WTC11 (cell line): ENCODE measurements around the gene YKT6. TPM values are rescaled to one million over a fixed set of nuclear protein-coding genes. Genes with fewer than 3 reads are reported as not detected.
A peak's percentile ranks its signal among the peaks of the same experiment; 100 is the strongest.

Source experiments
- ATAC-seq: fragments of 200-7000 bp; cut with Tn5 transposase; 2 replicates; pipeline ENCODE4 v1.10.0; 2021; ENCODE audit warnings: mild to moderate bottlenecking, moderate library complexity
- CTCF ChIA-PET: fragments of 300-600 bp; sonication (Branson Sonifier 250); formaldehyde crosslinking; loops from one replicate; lab custom pipeline; 2021; ENCODE audit warnings: antibody characterized with exemption; lab: Charles Lee
- POLR2A ChIA-PET: fragments of 350-600 bp; sonication (Branson Sonifier 250); formaldehyde crosslinking; loops from one replicate; lab custom pipeline; 2021; ENCODE audit warnings: antibody characterized with exemption; lab: Charles Lee
- DNase-seq: peaks from one replicate; pipeline ENCODE4 v3.0.0; 2021; ENCODE audit warnings: low spot score
- H3K27ac Mint-ChIP-seq: 2 replicates; pipeline ENCODE4 v1.8.0; 2021; ENCODE audit warnings: mixed read lengths
- H3K27me3 Mint-ChIP-seq: 2 replicates; pipeline ENCODE4 v1.8.0; 2021; ENCODE audit warnings: low read depth, mild to moderate bottlenecking, moderate library complexity, mixed read lengths
- H3K36me3 Mint-ChIP-seq: 2 replicates; pipeline ENCODE4 v1.8.0; 2021; ENCODE audit warnings: mixed read lengths
- H3K4me1 Mint-ChIP-seq: 2 replicates; pipeline ENCODE4 v1.8.0; 2022; ENCODE audit warnings: mixed read lengths
- H3K4me3 Mint-ChIP-seq: 2 replicates; pipeline ENCODE4 v1.8.0; 2021; ENCODE audit warnings: mild to moderate bottlenecking, moderate library complexity, mixed read lengths
- H3K9me3 Mint-ChIP-seq: 2 replicates; pipeline ENCODE4 v1.8.0; 2021; ENCODE audit warnings: mixed read lengths
- ARID4B ChIP-seq: sonication (generic); formaldehyde crosslinking; IDR thresholded peaks from 2 replicates; pipeline ENCODE4 v1.8.0; 2023; ENCODE audit warnings: missing genetic modification reagents, mild to moderate bottlenecking, borderline replicate concordance
- CBFB ChIP-seq: sonication (generic); formaldehyde crosslinking; IDR thresholded peaks from 2 replicates; pipeline ENCODE4 v1.8.1; 2022; ENCODE audit warnings: mild to moderate bottlenecking, low read depth, missing genetic modification reagents
- CREB1 ChIP-seq: sonication (generic); formaldehyde crosslinking; IDR thresholded peaks from 2 replicates; pipeline ENCODE4 v1.8.0; 2023; ENCODE audit warnings: mild to moderate bottlenecking, missing genetic modification reagents
- CREM ChIP-seq: sonication (generic); formaldehyde crosslinking; IDR thresholded peaks from 2 replicates; pipeline ENCODE4 v1.8.1; 2022; ENCODE audit warnings: mild to moderate bottlenecking, missing genetic modification reagents, moderate library complexity
- CTCF ChIP-seq: fragments of 200-600 bp; IDR thresholded peaks from 2 replicates; pipeline ENCODE4 v1.8.0; 2022; ENCODE audit warnings: antibody characterized with exemption
- ELF4 ChIP-seq: sonication (generic); formaldehyde crosslinking; IDR thresholded peaks from 2 replicates; pipeline ENCODE4 v1.8.1; 2022; ENCODE audit warnings: low read depth, mild to moderate bottlenecking, moderate library complexity, missing genetic modification reagents
- FOXJ3 ChIP-seq: sonication (generic); formaldehyde crosslinking; IDR thresholded peaks from 2 replicates; pipeline ENCODE4 v1.9.0; 2021; ENCODE audit warnings: missing genetic modification reagents, mild to moderate bottlenecking, borderline replicate concordance
- FOXK1 ChIP-seq: sonication (generic); formaldehyde crosslinking; IDR thresholded peaks from 2 replicates; pipeline ENCODE4 v1.8.0; 2022; ENCODE audit warnings: mild to moderate bottlenecking, moderate library complexity, missing genetic modification reagents
- IRF1 ChIP-seq: sonication (generic); formaldehyde crosslinking; IDR thresholded peaks from 2 replicates; pipeline ENCODE4 v1.8.0; 2023; ENCODE audit warnings: missing genetic modification reagents
- JUN ChIP-seq: sonication (generic); formaldehyde crosslinking; IDR thresholded peaks from 2 replicates; pipeline ENCODE4 v1.8.0; 2023; ENCODE audit warnings: mild to moderate bottlenecking, missing genetic modification reagents
- KAT7 ChIP-seq: sonication (generic); formaldehyde crosslinking; IDR thresholded peaks from 2 replicates; pipeline ENCODE4 v1.8.1; 2023; ENCODE audit warnings: missing genetic modification reagents, mild to moderate bottlenecking, borderline replicate concordance
- NR3C1 ChIP-seq: sonication (generic); formaldehyde crosslinking; conservative IDR thresholded peaks from 2 replicates; pipeline ENCODE4 v1.8.1; 2023; ENCODE audit warnings: low read depth, mild to moderate bottlenecking, missing genetic modification reagents
- SMAD4 ChIP-seq: sonication (generic); formaldehyde crosslinking; IDR thresholded peaks from 2 replicates; pipeline ENCODE4 v1.8.0; 2022; ENCODE audit warnings: mild to moderate bottlenecking, missing genetic modification reagents
- SP1 ChIP-seq: sonication (generic); formaldehyde crosslinking; conservative IDR thresholded peaks from 2 replicates; pipeline ENCODE4 v1.8.1; 2022; ENCODE audit warnings: missing genetic modification reagents
- TCF7 ChIP-seq: sonication (generic); formaldehyde crosslinking; IDR thresholded peaks from 2 replicates; pipeline ENCODE4 v1.8.0; 2022; ENCODE audit warnings: mild to moderate bottlenecking, low read depth, missing genetic modification reagents, moderate library complexity
- TEAD1 ChIP-seq: sonication (generic); formaldehyde crosslinking; IDR thresholded peaks from 2 replicates; pipeline ENCODE4 v1.8.0; 2022; ENCODE audit warnings: mild to moderate bottlenecking, missing genetic modification reagents
- ZBTB21 ChIP-seq: sonication (generic); formaldehyde crosslinking; IDR thresholded peaks from 2 replicates; pipeline ENCODE4 v1.8.1; 2023; ENCODE audit warnings: mild to moderate bottlenecking, missing genetic modification reagents, borderline replicate concordance
- ZNF281 ChIP-seq: sonication (generic); formaldehyde crosslinking; IDR thresholded peaks from 2 replicates; pipeline ENCODE4 v1.8.0; 2023; ENCODE audit warnings: mild to moderate bottlenecking, missing genetic modification reagents
- ZNF423 ChIP-seq: fragments of 250-450 bp; sonication (Bioruptor Pico); IDR thresholded peaks from 2 replicates; pipeline ENCODE4 v2.1.2; 2022; ENCODE audit warnings: mild to moderate bottlenecking, moderate library complexity
- ZNF671 ChIP-seq: fragments of 250-450 bp; sonication (Bioruptor Pico); IDR thresholded peaks from 2 replicates; pipeline ENCODE4 v1.8.0; 2021; ENCODE audit warnings: mild to moderate bottlenecking
- total RNA-seq: library from RNA; stranded (reverse); gene quantifications from 3 replicates; pipeline ENCODE4 v1.2.3, GENCODE V29; 2021
- TF ChIP-seq, protein P1 (sequence below): fragments of 250-450 bp; sonication (Bioruptor Pico); conservative IDR thresholded peaks from 2 replicates; pipeline ENCODE4 v1.9.0; 2021; ENCODE audit warnings: mild to moderate bottlenecking

The YKT6 gene
- total RNA-seq, 1 experiment from 2014 or later = 102 TPM

GRCh38 chr7:44221231-44221791, 20.5 kb downstream of the YKT6 start:
- CTCF ChIA-PET = interaction anchor here (0.5 to 1.6 kb wide), 6 partner anchors 9 to 338 kb away, joined by 3 to 13 read pairs (median 3); partner anchors contain the start of gene PGAM2
- TF ChIP-seq ZNF423 (CRISPR knock-in tag) (peak; percentile 43; the same call in 1 of the 2 replicates), JUN (CRISPR knock-in tag) (no peak)
- TF ChIP-seq, all 79 proteins: peak for 1
- H3K36me3 Mint-ChIP-seq = no peaks in the 10 kb centered on the region
- DNase-seq = peak; percentile 17
- ATAC-seq = no peak
- H3K4me3 Mint-ChIP-seq = no peak overlapping the region
- no peaks in the 10 kb centered on the region for H3K9me3 Mint-ChIP-seq
- peaks cover 26% of the 10 kb centered on the region for H3K4me1 Mint-ChIP-seq
- POLR2A ChIA-PET = no interaction called here
- H3K27me3 Mint-ChIP-seq = no peaks in the 10 kb centered on the region
- no peak overlapping the region for H3K27ac Mint-ChIP-seq

DNA sequence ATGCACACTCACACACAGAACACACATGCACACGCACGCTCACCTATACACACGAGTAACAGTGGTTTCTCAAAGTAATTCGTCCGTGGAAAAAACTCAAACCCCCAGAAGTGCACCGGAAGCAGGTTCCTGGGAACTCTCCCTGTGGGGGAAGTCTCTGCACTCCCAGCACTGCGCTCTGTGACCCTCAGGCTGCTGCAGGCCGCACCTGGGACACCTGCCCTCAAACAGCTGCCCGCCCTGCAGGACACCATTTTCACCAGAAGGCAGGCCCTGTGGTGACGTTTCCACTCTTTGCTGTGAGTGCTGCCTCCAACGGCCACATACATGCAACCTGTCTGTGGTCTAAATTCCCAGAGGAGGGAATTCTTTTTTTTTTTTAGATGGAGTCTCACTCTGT, 21.3 kb downstream of the YKT6 start:
- H3K4me1 Mint-ChIP-seq = peaks cover 22% of the 10 kb centered on the region
- DNase-seq (no peak), ATAC-seq (no peak)
- no peaks in the 10 kb centered on the region for H3K36me3 Mint-ChIP-seq
- no peak overlapping the region for H3K27ac Mint-ChIP-seq
- no peaks in the 10 kb centered on the region for H3K27me3 Mint-ChIP-seq
- ChIA-PET CTCF (no interaction called here), POLR2A (no interaction called here)
- no peak overlapping the region for H3K4me3 Mint-ChIP-seq
- no peak for TF ChIP-seq ZNF281
- TF ChIP-seq TCF7 (CRISPR knock-in tag) = no peak
- TF ChIP-seq ZBTB21 (CRISPR knock-in tag) = no peak
- no peak for TF ChIP-seq CBFB
- no peak for TF ChIP-seq SMAD4 (CRISPR knock-in tag)
- no peak for TF ChIP-seq CREB1 (CRISPR knock-in tag)
- no peak for TF ChIP-seq ZNF671 (CRISPR knock-in tag)
- no peak for TF ChIP-seq SP1 (CRISPR knock-in tag)
- TF ChIP-seq FOXK1 = no peak
- TF ChIP-seq CREM (CRISPR knock-in tag) = no peak
- H3K9me3 Mint-ChIP-seq = no peaks in the 10 kb centered on the region

GRCh38 chr7:44222776-44223261, 22.0 kb downstream of the YKT6 start:
- H3K4me1 Mint-ChIP-seq = peaks cover 22% of the 10 kb centered on the region
- POLR2A ChIA-PET = no interaction called here
- H3K4me3 Mint-ChIP-seq = no peak overlapping the region
- CTCF ChIA-PET = interaction anchor here (0.9 to 1.2 kb wide), 3 partner anchors 8 to 21 kb away, joined by 3 to 6 read pairs (median 5); no protein-coding TSS in a partner anchor
- ATAC-seq = no peak
- TF ChIP-seq CTCF = no peak
- no peak for TF ChIP-seq ELF4 (CRISPR knock-in tag)
- TF ChIP-seq FOXJ3 (CRISPR knock-in tag) = no peak
- TF ChIP-seq CBFB = no peak
- TF ChIP-seq ARID4B (CRISPR knock-in tag) = no peak
- TF ChIP-seq KAT7 (CRISPR knock-in tag) = no peak
- TF ChIP-seq NR3C1 (CRISPR knock-in tag) = no peak
- TF ChIP-seq TEAD1 = no peak
- TF ChIP-seq, protein P1, sequence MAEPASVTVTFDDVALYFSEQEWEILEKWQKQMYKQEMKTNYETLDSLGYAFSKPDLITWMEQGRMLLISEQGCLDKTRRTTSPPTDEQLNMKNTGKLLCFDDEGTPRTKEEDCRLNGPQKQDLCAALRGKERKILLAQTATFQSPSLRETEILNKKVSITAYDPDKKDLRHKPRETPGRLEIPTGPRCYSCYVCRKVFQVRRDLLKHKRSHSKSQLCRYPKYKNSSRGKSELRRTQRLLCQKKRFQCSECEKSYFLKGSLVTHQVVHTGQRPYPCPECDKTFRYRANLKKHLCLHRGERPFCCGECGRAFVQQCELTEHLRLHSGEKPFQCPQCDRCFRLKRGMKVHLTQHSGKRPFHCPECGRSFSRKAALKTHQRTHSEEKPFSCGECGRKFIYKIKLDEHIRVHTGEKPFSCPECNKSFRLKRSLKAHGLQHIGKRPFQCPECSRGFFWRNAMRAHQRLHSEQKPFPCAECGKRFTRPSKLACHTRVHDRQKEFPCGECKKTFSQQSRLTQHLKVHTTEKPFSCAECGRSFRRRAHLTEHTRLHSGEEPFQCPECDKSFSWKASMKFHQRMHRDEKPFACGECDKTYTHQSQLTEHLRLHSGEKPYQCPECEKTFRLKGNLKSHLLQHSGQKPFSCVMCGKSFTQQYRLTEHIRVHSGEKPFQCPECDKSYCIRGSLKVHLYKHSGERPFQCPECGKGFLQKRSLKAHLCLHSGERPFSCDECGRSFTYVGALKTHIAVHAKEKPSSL = no peak
- no peak for TF ChIP-seq IRF1
- no peaks in the 10 kb centered on the region for H3K36me3 Mint-ChIP-seq
- no peaks in the 10 kb centered on the region for H3K27me3 Mint-ChIP-seq
- H3K9me3 Mint-ChIP-seq = no peaks in the 10 kb centered on the region
- no peak overlapping the region for H3K27ac Mint-ChIP-seq
- DNase-seq = no peak
